ENCODE results near the gene CTTN. TPM values are rescaled to one million over a fixed set of nuclear protein-coding genes. Genes with fewer than 3 reads are reported as not detected.
A peak's percentile ranks its signal among the peaks of the same experiment; 100 is the strongest.

The CTTN gene
- total and polyA plus RNA-seq, 9 of the 15 experiments (the other 6 are each of a cell fraction or from before 2014, with no cell fraction given) = 9.9 to 158 (median 99.7) TPM

DNA sequence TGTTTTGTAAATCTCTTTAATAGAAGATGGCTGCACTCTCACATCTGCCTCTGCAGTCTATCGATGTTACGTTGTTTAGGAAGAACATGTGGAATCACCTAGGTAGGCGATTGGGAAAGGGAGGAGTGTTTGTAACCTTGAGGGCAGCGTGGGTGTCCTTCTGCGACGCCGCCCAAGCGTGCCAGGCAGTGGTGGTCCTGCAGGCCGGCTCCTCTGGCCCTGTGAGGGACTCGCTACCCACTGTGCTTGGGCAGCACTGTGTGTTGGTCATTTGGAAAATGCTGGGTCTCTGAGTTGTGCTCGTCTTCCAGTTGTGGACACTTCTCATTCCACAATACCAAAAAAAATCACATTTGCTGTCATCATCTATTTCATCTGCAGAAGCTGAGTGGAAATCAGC lies 29.1 kb downstream of the CTTN start:
- 96% methylated on average over 11 of the region's 11 CpGs for WGBS (ENCODE audit: insufficient coverage, low coverage, missing lambda C conversion rate)
- H3K9ac ChIP-seq (ENCODE audit: insufficient read depth in 1 of 2, low read depth in 2 of 2, low read length in 2 of 2) = no peak overlapping the region
- intact Hi-C loops (cut with micrococcal nuclease) (no loop called here), in situ Hi-C loops (cut with MboI) (no loop called here)
- POLR2A ChIA-PET = interaction anchor here (0.6 kb wide), 1 partner anchor 21 kb away, joined by 3 read pairs; no protein-coding TSS in a partner anchor
- ATAC-seq = no peak
- H3K9me3 ChIP-seq (replicated peaks; ENCODE audit: control insufficient read depth, insufficient read depth, low read depth, low read length) = no peaks in the 10 kb centered on the region
- H3K4me3 ChIP-seq = no peak overlapping the region
- no peak overlapping the region for H3K4me2 ChIP-seq (ENCODE audit: insufficient read depth, low read length)
- TF ChIP-seq ID3 (CRISPR knock-in tag; IDR thresholded peaks at IDR 0.05) = no peak
- no peak for TF ChIP-seq ID3 (tag; IDR thresholded peaks at IDR 0.05)
- 0 out of 2 replicates have a peak, but pooled peaks have one; percentile 10 for TF ChIP-seq SUPT5H (IDR thresholded peaks at IDR 0.05)
- TF ChIP-seq ATF4 (CRISPR knock-in tag; IDR thresholded peaks at IDR 0.05) = no peak
- no peaks in the 10 kb centered on the region for H3K27me3 ChIP-seq (ENCODE audit: control insufficient read depth in 2 of 2, insufficient read depth in 2 of 2, low read length in 2 of 2)
- peaks cover 4 to 24% of the 10 kb centered on the region in 2 experiments; a peak in 3 of 5 replicates for H3K4me1 ChIP-seq (replicated peaks in 1 of 2; ENCODE audit: control insufficient read depth in 2 of 2, insufficient read depth in 2 of 2, low read length in 2 of 2)
- peaks cover 14% of the 10 kb centered on the region for H3K79me2 ChIP-seq (ENCODE audit: control insufficient read depth, insufficient read depth, low read length)
- H3K9me1 ChIP-seq (ENCODE audit: control insufficient read depth, insufficient read depth, low read length) = peaks cover 10% of the 10 kb centered on the region
- no peak for DNase-seq (ENCODE audit: extremely low read depth in 1 of 4, low spot score in 3 of 4)
- no peak overlapping the region for H2AFZ ChIP-seq (ENCODE audit: low read depth, low read length)
- H3K36me3 ChIP-seq (ENCODE audit: control insufficient read depth, insufficient read depth, low read length) = peaks cover 86% of the 10 kb centered on the region
- CTCF ChIA-PET (ENCODE audit: low intra/inter-chr PET ratio) = no interaction called here
- peaks cover 22% of the 10 kb centered on the region for H4K20me1 ChIP-seq (replicated peaks; ENCODE audit: control insufficient read depth, insufficient read depth, low read length)
- BruUV-seq (replicated peaks) = no TSS peak
- H3K27ac ChIP-seq (ENCODE audit: extremely low read depth, low read depth, low read length) = no peak overlapping the region
- FAIRE-seq = no peak

Data from K562 (cell line).